Thymus (tissue), 11 donors: Measurements from ENCODE around the gene MAP3K7CL. TPM values are rescaled to one million over a fixed set of nuclear protein-coding genes. Genes with fewer than 3 reads are reported as not detected.
A peak's percentile ranks its signal among the peaks of the same experiment; 100 is the strongest.

ENCODE experiments used
- DNase-seq, 9 donors: peaks; one replicate each; pipeline ENCODE4 v3.0.0-alpha.2; 2013; ENCODE audit warnings: low spot score in 9 of 9, low read depth in 6 of 9, missing footprints in 1 of 9
- H3K27ac ChIP-seq, 2 donors: one replicate each; pipeline ENCODE4 v1.5.1; 2013; ENCODE audit warnings: control low read depth in 1 of 2, low read depth in 1 of 2, low read length in 1 of 2, mild to moderate bottlenecking in 1 of 2, moderate library complexity in 1 of 2
- H3K27me3 ChIP-seq, 2 donors: one replicate each; pipeline ENCODE4 v1.5.1; 2013; ENCODE audit warnings: low read length in 1 of 2; ENCODE audit not compliant: control insufficient read depth in 2 of 2, insufficient read depth in 1 of 2
- H3K36me3 ChIP-seq, 2 donors: one replicate each; pipeline ENCODE4 v1.5.1; 2013; ENCODE audit warnings: low read length in 1 of 2, mild to moderate bottlenecking in 1 of 2, moderate library complexity in 1 of 2; ENCODE audit not compliant: control insufficient read depth in 2 of 2, insufficient read depth in 2 of 2
- H3K4me1 ChIP-seq, 2 donors: one replicate each; pipeline ENCODE4 v1.5.1; 2013; ENCODE audit warnings: low read length in 2 of 2; ENCODE audit not compliant: control insufficient read depth in 2 of 2, insufficient read depth in 2 of 2
- H3K4me3 ChIP-seq, 2 donors: one replicate each; pipeline ENCODE4 v1.5.1; 2013; ENCODE audit warnings: low read length in 2 of 2, control low read depth in 1 of 2, mild to moderate bottlenecking in 1 of 2
- H3K9me3 ChIP-seq, 2 donors: one replicate each; pipeline ENCODE4 v1.5.1; 2013; ENCODE audit warnings: low read length in 1 of 2, mild to moderate bottlenecking in 1 of 2; ENCODE audit not compliant: control insufficient read depth in 2 of 2, insufficient read depth in 1 of 2
- WGBS: extraction: QIAGEN DNeasy Blood & Tissue Kit; methylation state at CpG from one replicate; pipeline ENCODE4 v1.1.7; 2013; 5-methylcytosine and 5-hydroxymethylcytosine counted together
- polyA plus RNA-seq: library from polyadenylated mRNA; stranded (reverse); fragments of 200-250 nt; gene quantifications from one replicate; pipeline ENCODE4 v1.2.3, GENCODE V29; 2013
- total RNA-seq: library from RNA; stranded (reverse); fragments of 120-200 nt; gene quantifications from one replicate; pipeline ENCODE4 v1.2.4, GENCODE V29; 2013
- donor health status: healthy.

The MAP3K7CL gene
- total and polyA plus RNA-seq, 2 donors = 1.7 to 14.2 TPM

DNA sequence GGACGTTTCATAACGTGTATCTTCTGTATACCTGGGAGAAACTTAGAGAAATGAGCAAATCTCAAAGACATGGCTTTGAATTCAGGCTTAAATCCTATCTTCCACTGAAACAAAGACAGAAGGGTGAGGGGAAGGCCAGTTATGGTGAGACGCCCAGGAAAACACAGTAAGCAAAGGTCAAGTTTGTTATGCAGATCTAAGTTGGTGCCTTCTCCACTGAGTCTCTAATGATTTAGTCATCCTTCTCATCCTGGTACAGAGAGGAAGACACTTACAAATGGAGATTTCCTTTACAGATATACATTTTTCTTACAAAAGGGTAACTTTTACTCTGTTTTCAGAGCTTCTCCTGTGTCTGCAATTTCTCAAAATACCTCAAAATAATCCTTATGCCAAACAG, 64.4 kb downstream of the MAP3K7CL start:
- peaks cover 0 to 6% of the 10 kb centered on the region in 2 donors for H3K9me3 ChIP-seq
- no peak for DNase-seq
- WGBS = 94% methylated on average over 3 of the region's 3 CpGs
- H3K4me3 ChIP-seq = no peak overlapping the region
- no peaks in the 10 kb centered on the region for H3K36me3 ChIP-seq
- peaks cover 0 to 3% of the 10 kb centered on the region in 2 donors for H3K4me1 ChIP-seq
- H3K27ac ChIP-seq = no peak overlapping the region
- no peaks in the 10 kb centered on the region for H3K27me3 ChIP-seq

DNA sequence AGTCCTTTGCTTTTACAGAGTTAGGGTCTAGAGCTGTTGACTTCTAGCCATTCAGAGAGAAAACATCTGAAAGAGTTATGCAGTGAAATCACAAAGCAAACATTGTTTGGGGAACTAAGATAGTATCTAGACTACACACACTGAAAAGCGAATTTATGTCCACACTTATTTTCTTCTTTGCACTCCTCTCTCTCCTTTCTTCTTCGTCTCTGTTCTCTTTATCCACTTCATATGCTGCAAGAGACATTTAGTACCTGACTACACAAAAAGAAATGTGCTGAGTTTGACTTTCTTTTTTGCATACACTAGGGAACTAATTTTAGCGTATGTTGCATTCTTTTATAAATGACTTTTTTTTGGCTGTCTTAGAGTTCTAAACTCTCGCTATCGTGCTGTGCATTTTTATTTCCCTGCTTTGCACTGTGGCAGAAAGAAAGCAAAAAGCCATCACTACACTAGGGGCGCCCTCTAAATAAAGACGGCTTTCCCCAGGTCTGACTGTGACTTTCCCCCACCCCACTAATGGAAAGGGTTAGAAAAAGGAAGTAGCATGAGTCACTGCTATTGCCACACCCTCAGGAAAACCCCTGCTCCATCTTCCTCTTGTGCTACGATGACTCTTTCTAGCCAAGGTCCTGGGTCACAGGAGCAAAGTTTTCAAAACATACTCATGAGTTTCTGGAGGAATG, 65.7 kb downstream of the MAP3K7CL start:
- 14% methylated on average over 8 of the region's 8 CpGs for WGBS
- DNase-seq = peak in 7 of 9 donors; percentile 4 to 55 (median 19)

DNA sequence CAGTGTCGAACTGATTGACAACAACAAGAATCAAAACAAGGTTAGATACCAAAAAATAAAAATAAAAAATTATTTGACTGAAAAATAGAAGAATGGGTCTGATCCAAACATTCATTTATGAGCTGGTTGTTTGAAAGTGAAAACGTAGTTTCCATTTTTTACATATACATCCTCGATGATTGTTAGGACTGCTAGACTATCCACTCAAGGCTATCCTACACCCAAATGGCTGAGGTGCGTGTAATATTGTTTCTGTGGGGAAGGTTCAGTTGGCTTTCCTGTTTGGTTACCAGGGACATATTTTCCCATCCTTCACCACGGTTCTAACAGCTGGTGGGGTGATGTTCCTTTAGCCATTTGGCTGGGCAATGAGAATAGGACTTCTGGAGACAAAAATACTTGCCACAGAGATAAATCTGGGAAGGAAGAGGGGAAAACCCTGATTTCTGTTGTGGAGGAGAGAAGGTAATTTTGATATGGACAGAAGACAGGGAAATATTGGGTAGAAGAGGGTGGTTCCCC, 66.3 kb downstream of the MAP3K7CL start:
- DNase-seq = no peak
- Histone ChIP-seq H3K27ac (peak overlapping the region; percentile 25 to 49), H3K4me1 (peaks cover 0 to 3% of the 10 kb centered on the region in 2 donors), H3K4me3 (no peak overlapping the region), H3K36me3 (no peaks in the 10 kb centered on the region), H3K27me3 (no peaks in the 10 kb centered on the region), H3K9me3 (peaks cover 0 to 6% of the 10 kb centered on the region in 2 donors)
- WGBS = 71% methylated on average over 5 of the region's 5 CpGs

More for the DNA sequence above, 65.7 kb downstream of the MAP3K7CL start:
- no peaks in the 10 kb centered on the region for H3K36me3 ChIP-seq
- peak overlapping the region in 1 of 2 donors; percentile 46 for H3K27ac ChIP-seq
- H3K4me3 ChIP-seq = peak overlapping the region in 1 of 2 donors; percentile 30
- H3K27me3 ChIP-seq = no peaks in the 10 kb centered on the region
- H3K4me1 ChIP-seq = peaks cover 0 to 3% of the 10 kb centered on the region in 2 donors
- H3K9me3 ChIP-seq = peaks cover 0 to 6% of the 10 kb centered on the region in 2 donors

DNA sequence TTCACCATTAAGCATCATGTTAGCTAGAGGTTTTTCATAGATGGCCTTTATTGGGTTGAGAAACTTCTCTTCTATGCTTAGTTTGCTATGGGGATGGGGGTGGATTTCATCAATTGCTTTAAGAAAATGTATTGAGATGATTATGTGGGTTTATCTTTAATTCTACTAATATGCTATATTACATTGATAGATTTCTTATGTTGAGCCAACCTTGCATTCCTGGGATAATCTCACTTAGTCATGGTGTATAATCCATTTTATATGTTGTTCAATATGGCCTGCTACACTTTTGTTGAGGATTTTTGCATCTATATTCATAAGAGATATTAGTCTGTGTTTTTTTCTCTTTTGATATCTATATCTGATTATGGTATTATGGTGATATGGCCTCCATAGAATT, 70.7 kb downstream of the MAP3K7CL start:
- no peak overlapping the region for H3K27ac ChIP-seq
- H3K4me1 ChIP-seq = peaks cover 0 to 3% of the 10 kb centered on the region in 2 donors
- H3K36me3 ChIP-seq = no peaks in the 10 kb centered on the region
- H3K9me3 ChIP-seq = peaks cover 0 to 6% of the 10 kb centered on the region in 2 donors
- no peak for DNase-seq
- no peak overlapping the region for H3K4me3 ChIP-seq
- H3K27me3 ChIP-seq = no peaks in the 10 kb centered on the region

DNA sequence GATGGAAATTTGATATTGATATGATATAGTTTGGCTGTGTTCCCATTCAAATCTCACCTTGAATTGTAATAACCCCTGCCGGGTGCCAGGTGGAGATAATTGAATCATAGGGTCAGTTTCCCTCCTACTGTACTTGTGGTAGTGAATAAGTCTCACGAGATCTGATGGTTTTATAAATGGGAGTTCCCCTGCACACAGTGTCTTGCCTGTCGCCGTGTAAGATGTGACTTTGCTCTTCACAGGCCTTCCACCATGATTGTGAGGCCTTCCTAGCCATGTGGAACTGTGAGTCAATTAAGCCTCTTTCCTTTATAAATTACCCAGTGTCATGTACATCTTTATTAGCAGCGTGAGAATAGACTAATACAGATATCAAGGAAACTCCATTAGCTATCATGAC, 74.6 kb downstream of the MAP3K7CL start:
- no peaks in the 10 kb centered on the region for H3K4me1 ChIP-seq
- DNase-seq = no peak
- H3K4me3 ChIP-seq = no peak overlapping the region
- H3K27ac ChIP-seq = no peak overlapping the region
- H3K27me3 ChIP-seq = no peaks in the 10 kb centered on the region
- H3K36me3 ChIP-seq = no peaks in the 10 kb centered on the region
- no peaks in the 10 kb centered on the region for H3K9me3 ChIP-seq
- 97% methylated on average over 5 of the region's 5 CpGs for WGBS

DNA sequence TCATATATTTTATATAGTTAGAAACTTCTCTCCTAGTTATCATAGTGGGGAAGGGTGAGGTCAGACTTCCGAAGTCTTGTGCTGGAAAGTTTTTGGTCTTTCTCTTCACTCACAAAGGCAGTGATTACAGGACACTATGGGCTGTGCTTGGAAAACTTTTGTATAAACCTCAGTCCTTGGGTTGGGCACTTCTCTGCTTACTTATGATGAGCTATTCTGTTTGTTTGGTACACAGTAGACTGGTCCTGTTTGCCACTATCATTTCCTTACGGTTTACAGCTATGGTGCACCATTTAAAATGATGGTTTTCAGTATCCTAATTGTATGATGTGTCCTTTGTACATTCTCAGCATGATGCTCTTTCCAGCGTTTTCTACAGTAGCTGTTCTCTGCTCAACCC, 75.5 kb downstream of the MAP3K7CL start:
- Histone ChIP-seq H3K27me3 (no peaks in the 10 kb centered on the region), H3K36me3 (no peaks in the 10 kb centered on the region), H3K27ac (no peak overlapping the region), H3K9me3 (no peaks in the 10 kb centered on the region), H3K4me3 (no peak overlapping the region), H3K4me1 (no peaks in the 10 kb centered on the region)
- 97% methylated on average over 3 of the region's 3 CpGs for WGBS
- no peak for DNase-seq

DNA sequence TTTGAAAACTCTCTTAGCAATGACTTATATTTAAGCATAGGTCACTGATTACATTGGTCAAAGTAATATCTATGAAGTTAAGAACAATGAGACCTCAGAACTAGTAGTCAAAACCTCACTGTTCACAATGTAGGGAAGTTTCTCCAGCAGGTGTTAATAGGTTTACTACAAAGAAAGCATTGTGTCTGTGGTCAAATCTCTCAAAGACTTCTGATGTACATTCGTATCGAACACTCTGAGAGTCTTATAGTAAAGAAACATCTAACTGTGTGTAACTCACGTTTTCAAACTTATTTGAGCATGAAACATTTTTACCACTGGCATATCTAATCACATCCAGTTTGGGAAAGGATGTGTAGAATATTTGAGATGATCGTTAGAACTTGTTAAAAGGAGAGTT, 76.0 kb downstream of the MAP3K7CL start:
- DNase-seq = no peak
- WGBS = 95% methylated on average over 4 of the region's 4 CpGs
- H3K9me3 ChIP-seq = no peaks in the 10 kb centered on the region

DNA sequence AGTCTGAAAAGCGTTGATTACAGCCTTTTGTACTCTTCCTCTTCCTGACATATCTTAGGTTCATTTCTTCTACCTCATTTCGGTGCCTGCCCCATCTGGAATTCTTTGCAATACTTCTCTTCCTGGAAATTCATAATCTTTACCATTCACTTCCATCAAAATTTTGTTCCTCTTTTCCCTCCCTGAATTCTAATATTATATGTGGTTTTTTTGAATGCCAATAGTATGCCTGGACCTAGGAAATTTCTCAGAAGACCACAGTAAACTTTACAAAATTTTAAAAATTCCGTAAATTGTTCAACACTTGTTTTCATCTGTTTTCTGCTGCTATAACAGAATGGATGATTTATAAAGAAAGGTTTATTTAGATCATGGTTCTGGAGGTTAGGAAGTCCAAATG, 76.8 kb downstream of the MAP3K7CL start:
- Histone ChIP-seq H3K9me3 (no peaks in the 10 kb centered on the region), H3K27ac (no peak overlapping the region), H3K4me3 (no peak overlapping the region), H3K4me1 (no peaks in the 10 kb centered on the region), H3K27me3 (no peaks in the 10 kb centered on the region), H3K36me3 (no peaks in the 10 kb centered on the region)
- no peak for DNase-seq
- WGBS = 97% methylated on average over 3 of the region's 3 CpGs

More for the DNA sequence above, 76.0 kb downstream of the MAP3K7CL start:
- H3K4me3 ChIP-seq = no peak overlapping the region
- no peaks in the 10 kb centered on the region for H3K4me1 ChIP-seq
- no peaks in the 10 kb centered on the region for H3K36me3 ChIP-seq
- H3K27me3 ChIP-seq = no peaks in the 10 kb centered on the region
- H3K27ac ChIP-seq = no peak overlapping the region

DNA sequence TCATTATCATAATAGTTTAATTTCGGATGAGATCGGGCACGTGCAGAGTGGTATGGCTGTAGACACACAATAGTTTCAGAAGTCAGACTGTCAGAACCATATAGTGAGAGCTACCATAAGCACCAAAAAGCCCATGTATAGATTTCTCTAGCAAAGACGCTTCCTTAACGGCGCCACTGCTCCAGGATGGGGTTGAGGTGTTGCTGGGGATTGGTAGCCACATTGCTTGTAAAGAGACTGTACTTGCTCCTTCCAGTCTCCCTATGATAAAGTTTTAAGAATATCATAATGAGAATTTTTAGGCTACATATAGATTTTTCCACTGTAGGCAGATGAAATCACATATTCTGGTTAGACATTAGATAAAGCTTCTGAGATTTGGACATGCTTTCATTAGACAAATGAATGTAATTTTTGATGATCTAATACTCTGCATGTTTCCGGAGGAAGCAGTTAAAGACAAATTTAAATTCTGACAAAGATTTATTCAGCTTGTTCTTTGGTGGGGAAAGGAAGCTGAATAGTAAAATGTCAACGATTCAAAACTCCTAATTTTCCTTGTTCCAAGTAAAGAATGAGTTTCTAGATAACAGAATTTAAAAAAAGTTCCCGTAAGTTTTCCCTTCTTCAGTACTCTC, 77.7 kb downstream of the MAP3K7CL start:
- no peak for DNase-seq
- Histone ChIP-seq H3K4me1 (no peaks in the 10 kb centered on the region), H3K36me3 (no peaks in the 10 kb centered on the region), H3K27me3 (no peaks in the 10 kb centered on the region), H3K9me3 (no peaks in the 10 kb centered on the region), H3K4me3 (no peak overlapping the region), H3K27ac (peak overlapping the region in 1 of 2 donors; percentile 12)
- WGBS = 75% methylated on average over 9 of the region's 9 CpGs
